HG03521 (cell line): ENCODE data around the gene HNRNPAB.
"Not testable (repeated sequence)": the region's sequence is repeated elsewhere in the genome, so short reads cannot be mapped to it uniquely, and the experiment has no call there.

Source experiments
- ATAC-seq: cut with Tn5 transposase; IDR thresholded peaks from one replicate; pipeline ENCODE4 v1.9.1; 2021; ENCODE audit warnings: mild to moderate bottlenecking, moderate library complexity; ENCODE audit not compliant: unreplicated experiment

The HNRNPAB gene

DNA sequence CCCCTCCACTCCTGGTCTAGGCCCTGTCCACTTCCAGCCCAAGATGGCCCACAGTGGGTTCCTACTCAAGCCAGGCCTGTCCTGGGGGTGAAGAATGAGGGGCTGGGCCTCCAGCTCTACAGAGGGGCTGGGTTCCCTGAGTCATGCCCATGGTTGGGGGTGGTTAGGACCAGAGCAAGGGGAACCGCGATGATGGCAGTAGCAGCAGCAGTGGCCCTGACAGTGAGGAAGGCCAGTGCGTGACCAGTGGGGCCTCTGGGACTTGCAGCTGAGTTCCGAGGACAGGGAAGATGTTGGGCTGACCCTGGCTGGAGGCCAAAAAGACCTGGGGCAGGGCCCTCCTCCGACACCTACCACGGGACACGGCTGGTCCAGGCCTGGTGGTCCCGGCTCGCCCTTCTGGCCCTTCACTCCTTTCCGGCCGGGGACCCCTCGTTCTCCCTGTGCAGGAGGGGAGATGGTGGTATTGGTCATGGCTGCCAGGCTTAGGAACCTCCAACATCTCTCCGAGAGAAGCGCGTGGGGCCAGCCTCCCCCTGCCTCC lies 37.4 kb downstream of the HNRNPAB start:
- no peak for ATAC-seq

DNA sequence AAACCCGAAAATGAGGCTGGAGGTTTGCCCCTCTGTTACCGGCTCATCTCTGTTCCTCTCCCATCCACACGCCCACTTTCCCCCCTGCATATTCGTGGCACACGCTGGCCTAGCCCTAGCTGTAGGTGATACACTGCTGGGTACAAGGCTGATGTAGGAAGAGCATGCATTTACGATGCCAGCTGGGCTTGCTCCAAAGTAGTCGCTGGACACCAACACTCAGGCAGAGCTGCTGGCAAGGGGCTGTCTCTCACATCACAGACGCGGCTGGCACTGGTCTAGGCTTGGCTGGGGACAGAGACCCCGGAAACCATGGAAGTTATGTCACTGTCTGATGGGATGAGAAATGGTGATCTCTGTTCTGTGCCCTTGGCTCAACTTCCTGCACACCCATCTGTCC lies 38.1 kb downstream of the HNRNPAB start:
- no peak for ATAC-seq

DNA sequence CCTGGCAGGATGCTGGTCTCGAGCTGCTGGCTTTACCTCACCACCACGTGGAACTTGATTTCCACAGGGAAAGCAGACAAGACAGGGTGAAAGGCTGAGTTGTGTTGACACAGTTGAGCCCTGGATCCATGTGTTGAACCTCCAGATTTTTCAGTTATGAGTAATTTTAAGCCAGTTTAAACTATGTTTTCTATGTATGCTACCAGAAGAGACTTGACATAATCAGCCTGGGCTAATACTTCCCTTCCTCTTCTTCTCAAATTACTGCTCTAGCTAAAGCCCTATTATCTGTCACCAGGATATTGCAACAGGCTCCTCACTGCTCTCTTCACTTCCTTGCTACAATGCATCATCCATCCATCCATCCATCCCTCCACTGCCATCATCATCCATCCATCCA lies 40.2 kb downstream of the HNRNPAB start:
- ATAC-seq, result no peak

DNA sequence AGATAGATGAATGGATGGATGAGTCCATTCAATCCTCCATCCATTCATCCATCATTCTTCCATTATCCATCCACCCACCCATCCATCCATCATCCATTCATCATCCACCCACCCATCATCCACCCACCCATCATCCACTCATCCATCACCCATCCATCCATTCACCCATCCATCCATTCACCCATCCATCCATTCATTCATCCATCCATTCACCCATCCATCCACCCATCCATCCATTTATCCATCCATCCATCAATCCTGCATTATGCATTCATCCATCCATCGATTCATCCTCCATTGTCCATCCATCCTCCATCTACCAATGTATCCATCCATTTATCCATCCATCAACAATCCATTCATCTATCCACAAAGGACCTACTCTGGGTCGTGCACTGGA lies 41.1 kb downstream of the HNRNPAB start:
- ATAC-seq, result no peak

DNA sequence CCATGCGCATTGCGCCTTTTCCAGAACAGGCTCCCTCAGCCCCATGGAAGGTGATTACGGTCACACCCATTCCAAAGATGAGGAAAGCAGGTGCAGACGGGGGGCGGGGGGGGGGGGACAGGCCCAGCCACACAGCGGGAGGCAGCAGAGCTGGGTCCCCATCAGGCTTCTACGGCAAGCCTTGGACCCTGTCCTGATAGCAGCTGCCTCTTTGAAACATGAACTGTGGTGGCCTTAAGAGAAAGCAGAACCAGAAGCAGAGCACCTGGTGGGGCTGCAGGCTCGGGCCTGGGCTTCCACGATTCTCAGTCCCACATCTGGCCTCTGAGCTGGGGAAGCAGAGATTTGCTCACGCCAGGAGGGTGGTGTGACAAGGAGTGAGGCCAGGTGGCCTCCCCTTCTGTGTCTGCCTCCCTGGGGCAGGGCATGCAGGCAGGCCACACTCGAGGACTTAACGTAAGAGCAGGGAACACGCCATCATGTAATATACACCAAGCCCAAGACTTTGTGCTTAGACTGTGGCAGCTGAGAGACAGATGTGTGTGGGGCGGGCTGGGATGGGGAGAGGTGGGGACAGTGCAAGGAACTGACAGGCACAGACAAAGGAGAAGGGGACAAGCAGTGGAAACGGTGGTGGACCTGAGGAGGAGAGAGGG lies 42.4 kb downstream of the HNRNPAB start:
- no peak for ATAC-seq

GRCh38 chr5:178247481-178248456 lies 43.4 kb downstream of the HNRNPAB start:
- ATAC-seq, result no peak

- ATAC-seq, result no peak
These were observed 44.4 kb downstream of the HNRNPAB start for GRCh38 chr5:178248750-178249149.

- ATAC-seq, result no peak
These were observed 45.1 kb downstream of the HNRNPAB start for GRCh38 chr5:178249191-178249989.

DNA sequence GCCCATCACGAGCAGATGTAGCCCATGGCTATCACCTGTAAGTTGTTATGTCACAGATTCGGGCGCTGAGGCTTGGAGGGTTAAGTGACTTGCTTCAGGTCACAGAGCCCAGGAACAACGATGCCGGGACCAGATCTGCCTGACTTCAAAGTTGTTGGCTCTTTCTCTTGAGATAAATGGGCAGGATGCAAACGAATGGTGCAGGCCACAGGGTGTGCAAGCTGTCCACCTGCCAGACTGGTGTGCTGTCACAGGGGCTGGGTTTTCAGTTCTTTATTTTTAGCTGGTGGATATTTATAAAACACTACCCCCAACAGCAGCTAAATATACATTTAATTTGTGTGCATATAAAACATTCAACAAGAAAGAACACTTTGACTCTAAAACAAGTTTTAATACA lies 45.9 kb downstream of the HNRNPAB start:
- ATAC-seq, result no peak

DNA sequence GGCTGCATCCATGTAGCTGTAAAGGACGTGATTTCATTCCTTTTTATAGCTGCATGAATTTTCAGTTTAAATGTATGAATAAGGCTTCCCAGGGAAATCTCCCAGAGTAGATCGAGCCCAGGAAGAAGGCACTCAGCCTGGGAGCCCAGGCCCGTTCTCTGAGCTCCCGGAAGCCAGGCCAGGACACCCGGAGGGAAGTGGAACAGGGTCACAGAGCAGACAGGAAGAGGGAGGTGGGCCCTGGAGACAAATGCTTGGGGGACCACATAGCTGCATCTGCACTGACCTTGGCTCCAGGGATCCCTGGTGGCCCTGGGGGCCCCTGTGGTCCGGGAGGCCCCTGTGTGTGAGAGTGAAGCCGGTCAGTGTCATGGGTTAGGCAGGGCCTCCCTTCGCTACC lies 47.9 kb downstream of the HNRNPAB start:
- ATAC-seq, result no peak

DNA sequence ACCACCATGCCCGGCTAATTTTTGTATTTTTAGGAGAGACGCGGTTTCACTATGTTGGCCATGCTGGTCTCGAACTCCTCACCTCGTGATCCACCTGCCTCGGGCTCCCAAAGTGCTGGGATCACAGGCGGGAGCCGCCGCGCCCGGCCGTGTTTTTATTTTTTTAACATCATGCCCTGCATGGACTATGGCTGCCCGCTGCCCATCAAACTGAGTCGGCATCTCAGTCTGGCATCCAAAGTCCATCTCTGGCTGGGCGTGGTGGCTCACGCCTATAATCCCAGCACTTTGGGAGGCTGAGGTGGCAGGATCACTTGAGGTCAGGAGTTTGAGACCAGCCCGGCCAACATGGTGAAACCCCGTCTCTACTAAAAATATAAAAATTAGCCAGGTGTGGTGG lies 49.3 kb downstream of the HNRNPAB start:
- not testable (repeated sequence) for ATAC-seq

DNA sequence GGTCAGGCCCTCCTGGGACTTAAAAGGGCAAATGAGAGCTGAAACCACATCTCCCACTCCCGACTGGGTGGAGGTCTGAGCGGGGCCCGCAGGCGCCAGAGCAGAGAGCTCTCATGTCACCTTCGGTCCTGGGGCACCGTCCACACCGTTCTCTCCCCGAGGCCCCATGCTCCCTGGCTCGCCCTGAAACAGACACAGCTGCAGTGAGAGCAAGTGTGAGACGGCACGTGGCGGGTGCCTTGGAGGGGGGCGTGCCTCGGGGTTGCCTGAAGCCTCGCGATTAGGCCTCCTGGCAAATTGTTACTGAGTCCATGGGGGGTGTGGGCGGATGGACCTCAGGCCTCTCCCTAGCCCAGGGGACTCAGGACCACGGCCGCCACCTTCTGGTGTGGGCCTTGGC lies 52.4 kb downstream of the HNRNPAB start:
- no peak for ATAC-seq

GRCh38 chr5:178257650-178258049 lies 53.3 kb downstream of the HNRNPAB start:
- ATAC-seq, result no peak

GRCh38 chr5:178259623-178260536 lies 55.5 kb downstream of the HNRNPAB start:
- no peak for ATAC-seq
